SKM-1 treated with dmso at 0.1 percent for 144 hours (cell line): ENCODE results near the gene ADAM33.

Experiments
- DNase-seq: peaks from one replicate; lab custom pipeline; 2025; ENCODE audit not compliant: unreplicated experiment; lab: John Stamatoyannopoulos, UW

ADAM33 gene

GRCh38 chr20:3667434-3668037, 14.3 kb downstream of the ADAM33 start:
- DNase-seq = no peak

GRCh38 chr20:3663858-3664257, 18.0 kb downstream of the ADAM33 start:
- DNase-seq = no peak

- DNase-seq = no peak
These were observed 18.6 kb downstream of the ADAM33 start, which contains the start of gene GFRA4 for GRCh38 chr20:3663031-3663701. TSS of gene GFRA4 (minus strand) at chr20:3663399. CDS start at chr20:3663399, 0 bp downstream.

- no peak for DNase-seq
These were observed 19.8 kb downstream of the ADAM33 start for GRCh38 chr20:3661814-3662665.

GRCh38 chr20:3661060-3661813, 20.6 kb downstream of the ADAM33 start:
- DNase-seq = no peak

- DNase-seq = no peak
These were observed 21.3 kb downstream of the ADAM33 start for GRCh38 chr20:3660262-3661059.

- no peak for DNase-seq
These were observed 22.1 kb downstream of the ADAM33 start for GRCh38 chr20:3659492-3660261.

GRCh38 chr20:3658716-3659491, 22.9 kb downstream of the ADAM33 start:
- DNase-seq = peak; percentile 28

GRCh38 chr20:3658019-3658715, 23.6 kb downstream of the ADAM33 start:
- DNase-seq = no peak

GRCh38 chr20:3655131-3655405, 26.7 kb downstream of the ADAM33 start:
- no peak for DNase-seq

GRCh38 chr20:3654326-3655130, 27.3 kb downstream of the ADAM33 start:
- DNase-seq = no peak

- no peak for DNase-seq
These were observed 27.9 kb downstream of the ADAM33 start for GRCh38 chr20:3653921-3654320.

GRCh38 chr20:3652676-3653596, 28.9 kb downstream of the ADAM33 start:
- DNase-seq = peak; percentile 14

- no peak for DNase-seq
These were observed 29.6 kb downstream of the ADAM33 start for GRCh38 chr20:3652221-3652620.

- DNase-seq = no peak
These were observed 30.4 kb downstream of the ADAM33 start for GRCh38 chr20:3651204-3651962.

- DNase-seq = no peak
These were observed 32.9 kb downstream of the ADAM33 start for GRCh38 chr20:3648951-3649350.
